ENCODE measurements around the gene TAGLN3. TPM values are rescaled to one million over a fixed set of nuclear protein-coding genes. Genes with fewer than 3 reads are reported as not detected.

Gene TAGLN3
- not detected for polyA plus RNA-seq (2013)

DNA sequence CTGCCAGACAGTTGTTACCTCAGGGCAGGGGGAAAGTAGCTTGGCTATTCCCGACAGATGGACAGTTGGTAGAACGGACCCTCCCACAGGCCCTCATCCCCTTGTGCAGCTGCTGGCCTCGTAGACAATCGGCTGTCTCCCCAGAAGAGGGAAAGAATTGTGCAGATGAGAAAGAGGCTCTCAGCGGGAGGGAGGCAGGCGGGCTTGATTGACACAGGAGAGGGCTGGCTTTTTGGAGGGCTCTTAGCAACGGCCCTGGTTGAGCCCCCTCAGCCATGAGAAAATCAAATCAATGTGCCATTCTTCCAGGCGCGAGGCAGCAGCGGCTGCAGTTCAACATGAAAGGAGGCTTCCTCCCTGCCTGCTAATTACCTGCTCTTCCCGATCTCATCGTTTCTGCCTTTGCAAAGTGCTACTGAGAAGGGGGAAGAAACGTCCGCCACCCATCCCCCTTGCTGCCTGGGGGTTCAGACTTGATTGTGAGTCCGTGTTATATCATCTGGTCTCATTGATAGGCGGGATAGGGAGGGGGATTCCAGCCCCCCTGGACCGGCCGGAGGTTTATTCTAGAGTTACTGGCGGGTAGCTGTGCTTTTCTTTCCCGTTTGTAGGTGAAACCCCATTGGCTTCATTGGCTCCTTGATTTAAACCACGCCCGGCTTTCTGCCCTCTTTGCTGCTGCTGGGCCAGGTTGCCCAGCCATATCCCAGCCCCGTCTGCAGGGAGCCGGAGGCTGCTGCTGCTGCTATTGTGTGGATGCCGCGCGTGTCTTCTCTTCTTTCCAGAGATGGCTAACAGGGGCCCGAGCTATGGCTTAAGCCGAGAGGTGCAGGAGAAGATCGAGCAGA is at the start of gene TAGLN3:
TAGLN3 (plus strand) TSS at position 287 of the 848 bp plus-strand sequence; CDS start at position 788, 501 bp downstream.
- DNase-seq = peak in 2 of 3 donors; percentile 34 to 45
- Histone ChIP-seq H3K4me1 (ENCODE audit: control extremely low read depth in 1 of 4, control insufficient read depth in 4 of 4, insufficient read depth in 4 of 4, low read length in 3 of 4) (peaks cover 0 to 13% (median 11%) of the 10 kb centered on the region in 4 experiments), H3K9me3 (ENCODE audit: control extremely low read depth in 1 of 5, control insufficient read depth in 4 of 5, insufficient read depth in 2 of 5, low read depth in 1 of 5, low read length in 4 of 5) (no peaks in the 10 kb centered on the region), H3K4me3 (ENCODE audit: control insufficient read depth in 1 of 7, extremely low read depth in 1 of 7, insufficient read depth in 4 of 7, low read depth in 2 of 7, low read length in 6 of 7) (peak within 1 kb of the TSS; percentile 28 to 77 (median 55)), H3K36me3 (ENCODE audit: control insufficient read depth in 4 of 4, insufficient read depth in 4 of 4, low read length in 3 of 4) (no peaks in the 10 kb centered on the region), H3K27ac (ENCODE audit: insufficient read depth in 1 of 2, low read depth in 1 of 2, low read length in 2 of 2, poor library complexity in 1 of 2, severe bottlenecking in 2 of 2) (no peak within 1 kb of the TSS), H3K27me3 (replicated peaks in 2 of 5; ENCODE audit: control insufficient read depth in 4 of 5, insufficient read depth in 5 of 5, low read length in 4 of 5) (peaks cover 0 to 28% (median 11%) of the 10 kb centered on the region in 5 experiments)
- ChIA-PET POLR2A (no interaction called here), CTCF (interaction anchor here (1.4 to 21.1 kb wide), 3 partner anchors 11 to 31 kb away, joined by 3 to 279 read pairs (median 60); no protein-coding TSS in a partner anchor)
- 1% methylated on average over 25 of the region's 30 CpGs for WGBS (ENCODE audit: insufficient coverage)

- Histone ChIP-seq H3K4me3 (ENCODE audit: control insufficient read depth in 1 of 7, extremely low read depth in 1 of 7, insufficient read depth in 4 of 7, low read depth in 2 of 7, low read length in 6 of 7) (no peak overlapping the region), H3K27me3 (replicated peaks in 2 of 5; ENCODE audit: control insufficient read depth in 4 of 5, insufficient read depth in 5 of 5, low read length in 4 of 5) (no peaks in the 10 kb centered on the region), H3K9me3 (ENCODE audit: control extremely low read depth in 1 of 5, control insufficient read depth in 4 of 5, insufficient read depth in 2 of 5, low read depth in 1 of 5, low read length in 4 of 5) (no peaks in the 10 kb centered on the region), H3K4me1 (ENCODE audit: control extremely low read depth in 1 of 4, control insufficient read depth in 4 of 4, insufficient read depth in 4 of 4, low read length in 3 of 4) (no peaks in the 10 kb centered on the region), H3K36me3 (ENCODE audit: control insufficient read depth in 4 of 4, insufficient read depth in 4 of 4, low read length in 3 of 4) (peaks cover 0 to 11% (median 0%) of the 10 kb centered on the region in 4 experiments), H3K27ac (ENCODE audit: insufficient read depth in 1 of 2, low read depth in 1 of 2, low read length in 2 of 2, poor library complexity in 1 of 2, severe bottlenecking in 2 of 2) (no peak overlapping the region)
- no peak for DNase-seq
- ChIA-PET CTCF (interaction anchor here (0.6 kb wide), 1 partner anchor 1842 kb away, joined by 3 read pairs; no protein-coding TSS in a partner anchor), POLR2A (no interaction called here)
- WGBS (ENCODE audit: insufficient coverage) = 100% methylated on average over 1 of the region's 3 CpGs
These were observed 49.0 kb upstream of the TAGLN3 start for GRCh38 chr3:111949712-111950111.

DNA sequence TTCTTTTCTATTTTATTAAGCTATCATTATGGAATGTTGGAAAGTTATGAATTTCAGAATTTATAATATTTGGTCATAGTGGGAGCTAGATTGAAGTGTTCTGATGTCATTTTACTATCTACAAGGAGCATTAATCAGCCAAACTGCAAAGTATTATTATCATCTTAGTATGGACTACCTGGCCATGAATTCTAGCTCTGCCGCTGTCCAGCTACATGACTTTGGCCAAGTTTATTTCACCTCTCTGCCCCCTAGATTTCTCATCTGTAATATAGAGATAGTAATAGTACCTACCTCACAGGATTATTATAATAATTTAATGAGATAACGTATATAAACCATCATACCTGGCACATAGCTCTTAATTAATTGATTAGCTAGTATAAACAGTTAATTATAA is 47.7 kb upstream of the TAGLN3 start:
- ChIA-PET CTCF (interaction anchor here (1.0 to 1.5 kb wide), 3 partner anchors 16 to 235 kb away, joined by 3 to 5 read pairs (median 4); no protein-coding TSS in a partner anchor), POLR2A (interaction anchor here (0.7 to 1.0 kb wide), 2 partner anchors 18 to 38 kb away, joined by 3 read pairs; no protein-coding TSS in a partner anchor)
- peaks cover 0 to 11% (median 0%) of the 10 kb centered on the region in 4 experiments for H3K36me3 ChIP-seq (ENCODE audit: control insufficient read depth in 4 of 4, insufficient read depth in 4 of 4, low read length in 3 of 4)
- no CpG with 5 or more reads among the region's 2 CpGs for WGBS (ENCODE audit: insufficient coverage)
- DNase-seq = no peak
- no peaks in the 10 kb centered on the region for H3K9me3 ChIP-seq (ENCODE audit: control extremely low read depth in 1 of 5, control insufficient read depth in 4 of 5, insufficient read depth in 2 of 5, low read depth in 1 of 5, low read length in 4 of 5)
- H3K27ac ChIP-seq (ENCODE audit: insufficient read depth in 1 of 2, low read depth in 1 of 2, low read length in 2 of 2, poor library complexity in 1 of 2, severe bottlenecking in 2 of 2) = no peak overlapping the region
- H3K4me1 ChIP-seq (ENCODE audit: control extremely low read depth in 1 of 4, control insufficient read depth in 4 of 4, insufficient read depth in 4 of 4, low read length in 3 of 4) = no peaks in the 10 kb centered on the region
- no peaks in the 10 kb centered on the region for H3K27me3 ChIP-seq (replicated peaks in 2 of 5; ENCODE audit: control insufficient read depth in 4 of 5, insufficient read depth in 5 of 5, low read length in 4 of 5)
- H3K4me3 ChIP-seq (ENCODE audit: control insufficient read depth in 1 of 7, extremely low read depth in 1 of 7, insufficient read depth in 4 of 7, low read depth in 2 of 7, low read length in 6 of 7) = no peak overlapping the region

DNA sequence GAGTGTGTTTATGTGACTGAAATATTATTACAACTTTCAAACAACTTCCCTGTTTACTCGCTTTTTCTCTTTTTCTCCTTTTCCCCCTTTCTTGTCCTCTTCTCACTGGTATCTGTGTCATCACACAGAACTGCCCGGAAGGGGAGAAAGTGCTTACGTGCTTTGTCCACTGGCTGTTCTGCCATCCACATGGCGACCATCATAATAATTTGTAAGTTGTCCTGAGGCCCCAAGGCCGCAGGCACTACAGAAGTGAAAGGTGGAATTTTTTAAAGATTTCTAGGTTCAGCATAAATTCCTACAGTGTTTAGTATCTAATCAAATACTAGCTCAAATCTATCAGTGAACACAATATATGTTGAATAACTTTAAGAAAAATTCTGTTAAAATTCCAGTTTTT is 46.6 kb upstream of the TAGLN3 start:
- Histone ChIP-seq H3K4me3 (ENCODE audit: control insufficient read depth in 1 of 7, extremely low read depth in 1 of 7, insufficient read depth in 4 of 7, low read depth in 2 of 7, low read length in 6 of 7) (no peak overlapping the region), H3K4me1 (ENCODE audit: control extremely low read depth in 1 of 4, control insufficient read depth in 4 of 4, insufficient read depth in 4 of 4, low read length in 3 of 4) (no peaks in the 10 kb centered on the region), H3K27me3 (replicated peaks in 2 of 5; ENCODE audit: control insufficient read depth in 4 of 5, insufficient read depth in 5 of 5, low read length in 4 of 5) (no peaks in the 10 kb centered on the region), H3K27ac (ENCODE audit: insufficient read depth in 1 of 2, low read depth in 1 of 2, low read length in 2 of 2, poor library complexity in 1 of 2, severe bottlenecking in 2 of 2) (no peak overlapping the region), H3K36me3 (ENCODE audit: control insufficient read depth in 4 of 4, insufficient read depth in 4 of 4, low read length in 3 of 4) (peaks cover 0 to 11% (median 0%) of the 10 kb centered on the region in 4 experiments), H3K9me3 (ENCODE audit: control extremely low read depth in 1 of 5, control insufficient read depth in 4 of 5, insufficient read depth in 2 of 5, low read depth in 1 of 5, low read length in 4 of 5) (no peaks in the 10 kb centered on the region)
- ChIA-PET CTCF (interaction anchor here (1.5 to 2.3 kb wide), 2 partner anchors 15 to 16 kb away, joined by 4 to 8 read pairs; no protein-coding TSS in a partner anchor), POLR2A (no interaction called here)
- DNase-seq = no peak
- WGBS (ENCODE audit: insufficient coverage) = 100% methylated on average over 5 of the region's 5 CpGs

DNA sequence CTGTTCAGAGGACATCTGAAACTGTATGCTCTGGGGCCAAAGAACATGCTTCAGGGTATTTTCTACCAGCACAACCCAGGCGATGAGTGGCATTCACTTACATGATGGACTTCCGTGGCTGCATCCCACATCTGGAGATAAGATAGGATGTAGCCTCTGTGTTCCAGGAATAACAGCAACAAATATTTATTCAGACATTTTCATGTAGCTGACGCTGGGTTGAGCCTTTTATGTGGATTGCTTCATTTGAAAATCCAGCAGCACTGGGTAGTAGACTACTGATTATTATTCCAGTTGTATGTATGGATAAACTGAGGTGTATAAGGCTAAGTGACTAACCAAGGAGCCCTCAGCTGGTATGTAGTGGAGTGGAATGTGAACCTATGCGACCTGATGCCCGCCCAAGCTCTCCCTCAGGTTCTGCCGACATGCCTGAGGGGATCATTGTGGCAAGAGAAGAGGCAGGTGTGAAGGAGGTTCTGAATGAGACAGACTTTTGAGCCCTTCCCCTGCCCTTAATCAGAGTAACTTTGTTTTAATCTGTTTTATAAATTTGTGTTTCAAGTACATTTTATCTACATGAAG is 45.8 kb upstream of the TAGLN3 start:
- DNase-seq = no peak
- no peak overlapping the region for H3K27ac ChIP-seq (ENCODE audit: insufficient read depth in 1 of 2, low read depth in 1 of 2, low read length in 2 of 2, poor library complexity in 1 of 2, severe bottlenecking in 2 of 2)
- no peaks in the 10 kb centered on the region for H3K4me1 ChIP-seq (ENCODE audit: control extremely low read depth in 1 of 4, control insufficient read depth in 4 of 4, insufficient read depth in 4 of 4, low read length in 3 of 4)
- no peaks in the 10 kb centered on the region for H3K9me3 ChIP-seq (ENCODE audit: control extremely low read depth in 1 of 5, control insufficient read depth in 4 of 5, insufficient read depth in 2 of 5, low read depth in 1 of 5, low read length in 4 of 5)
- H3K4me3 ChIP-seq (ENCODE audit: control insufficient read depth in 1 of 7, extremely low read depth in 1 of 7, insufficient read depth in 4 of 7, low read depth in 2 of 7, low read length in 6 of 7) = no peak overlapping the region
- POLR2A ChIA-PET = no interaction called here
- peaks cover 0 to 11% (median 0%) of the 10 kb centered on the region in 4 experiments for H3K36me3 ChIP-seq (ENCODE audit: control insufficient read depth in 4 of 4, insufficient read depth in 4 of 4, low read length in 3 of 4)
- CTCF ChIA-PET = interaction anchor here (1.4 to 2.3 kb wide), 2 partner anchors 15 to 41 kb away, joined by 4 to 8 read pairs; no protein-coding TSS in a partner anchor
- WGBS (ENCODE audit: insufficient coverage) = 100% methylated on average over 3 of the region's 6 CpGs
- no peaks in the 10 kb centered on the region for H3K27me3 ChIP-seq (replicated peaks in 2 of 5; ENCODE audit: control insufficient read depth in 4 of 5, insufficient read depth in 5 of 5, low read length in 4 of 5)

DNA sequence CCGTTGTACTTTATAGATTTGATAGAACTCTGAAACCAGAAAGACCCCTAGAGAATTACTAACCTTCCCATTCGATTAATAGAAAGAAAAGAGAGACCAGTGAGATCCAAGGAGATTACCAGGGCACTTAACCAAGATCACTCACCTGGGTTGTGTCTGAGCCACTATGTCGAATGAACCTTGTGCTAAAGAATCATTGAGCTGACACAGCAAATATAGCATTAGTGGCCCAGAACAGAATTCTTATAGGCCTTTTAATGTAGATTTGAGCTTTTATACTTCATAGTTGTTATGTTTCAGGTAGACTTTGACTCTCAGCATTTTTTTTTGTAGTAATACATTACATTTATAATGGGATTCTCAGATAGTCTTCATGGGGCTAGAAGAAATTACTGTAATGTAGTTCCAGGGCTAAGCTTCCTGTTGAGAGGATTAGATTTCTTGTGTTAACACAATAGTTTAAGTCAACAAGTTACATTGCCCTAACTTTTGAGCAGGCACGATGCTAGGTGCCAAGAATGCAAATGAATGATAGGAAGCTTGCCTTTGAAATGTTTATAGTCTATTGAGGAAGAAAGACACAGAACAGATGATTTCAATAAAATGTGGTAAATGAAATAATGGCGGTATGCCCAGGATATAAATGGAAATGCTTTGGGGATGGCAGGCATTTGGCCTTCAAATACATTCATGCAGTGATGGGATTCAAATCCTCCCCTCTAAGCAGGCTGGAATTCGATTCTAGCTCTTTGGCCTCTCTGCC is 44.3 kb upstream of the TAGLN3 start:
- Histone ChIP-seq H3K36me3 (ENCODE audit: control insufficient read depth in 4 of 4, insufficient read depth in 4 of 4, low read length in 3 of 4) (peaks cover 0 to 6% (median 0%) of the 10 kb centered on the region in 4 experiments), H3K27ac (ENCODE audit: insufficient read depth in 1 of 2, low read depth in 1 of 2, low read length in 2 of 2, poor library complexity in 1 of 2, severe bottlenecking in 2 of 2) (no peak overlapping the region), H3K9me3 (ENCODE audit: control extremely low read depth in 1 of 5, control insufficient read depth in 4 of 5, insufficient read depth in 2 of 5, low read depth in 1 of 5, low read length in 4 of 5) (no peaks in the 10 kb centered on the region), H3K4me3 (ENCODE audit: control insufficient read depth in 1 of 7, extremely low read depth in 1 of 7, insufficient read depth in 4 of 7, low read depth in 2 of 7, low read length in 6 of 7) (no peak overlapping the region), H3K4me1 (ENCODE audit: control extremely low read depth in 1 of 4, control insufficient read depth in 4 of 4, insufficient read depth in 4 of 4, low read length in 3 of 4) (peaks cover 0 to 1% (median 0%) of the 10 kb centered on the region in 4 experiments), H3K27me3 (replicated peaks in 2 of 5; ENCODE audit: control insufficient read depth in 4 of 5, insufficient read depth in 5 of 5, low read length in 4 of 5) (no peaks in the 10 kb centered on the region)
- ChIA-PET POLR2A (no interaction called here), CTCF (interaction anchor here (1.0 to 2.3 kb wide), 4 partner anchors 11 to 237 kb away, joined by 3 to 8 read pairs (median 6); no protein-coding TSS in a partner anchor)
- WGBS (ENCODE audit: insufficient coverage) = 100% methylated on average over 2 of the region's 6 CpGs
- no peak for DNase-seq

Measured in common myeloid progenitor, CD34-positive (primary cell).